GM19238 (cell line): ENCODE results near the gene SHROOM2.
"Not testable (repeated sequence)": the region's sequence is repeated elsewhere in the genome, so short reads cannot be mapped to it uniquely, and the experiment has no call there.

ENCODE experiments used
- DNase-seq: peaks from one replicate; pipeline ENCODE4 v3.0.0; 2011; ENCODE audit warnings: low spot score; ENCODE audit not compliant: insufficient read length

Gene SHROOM2, protein sequence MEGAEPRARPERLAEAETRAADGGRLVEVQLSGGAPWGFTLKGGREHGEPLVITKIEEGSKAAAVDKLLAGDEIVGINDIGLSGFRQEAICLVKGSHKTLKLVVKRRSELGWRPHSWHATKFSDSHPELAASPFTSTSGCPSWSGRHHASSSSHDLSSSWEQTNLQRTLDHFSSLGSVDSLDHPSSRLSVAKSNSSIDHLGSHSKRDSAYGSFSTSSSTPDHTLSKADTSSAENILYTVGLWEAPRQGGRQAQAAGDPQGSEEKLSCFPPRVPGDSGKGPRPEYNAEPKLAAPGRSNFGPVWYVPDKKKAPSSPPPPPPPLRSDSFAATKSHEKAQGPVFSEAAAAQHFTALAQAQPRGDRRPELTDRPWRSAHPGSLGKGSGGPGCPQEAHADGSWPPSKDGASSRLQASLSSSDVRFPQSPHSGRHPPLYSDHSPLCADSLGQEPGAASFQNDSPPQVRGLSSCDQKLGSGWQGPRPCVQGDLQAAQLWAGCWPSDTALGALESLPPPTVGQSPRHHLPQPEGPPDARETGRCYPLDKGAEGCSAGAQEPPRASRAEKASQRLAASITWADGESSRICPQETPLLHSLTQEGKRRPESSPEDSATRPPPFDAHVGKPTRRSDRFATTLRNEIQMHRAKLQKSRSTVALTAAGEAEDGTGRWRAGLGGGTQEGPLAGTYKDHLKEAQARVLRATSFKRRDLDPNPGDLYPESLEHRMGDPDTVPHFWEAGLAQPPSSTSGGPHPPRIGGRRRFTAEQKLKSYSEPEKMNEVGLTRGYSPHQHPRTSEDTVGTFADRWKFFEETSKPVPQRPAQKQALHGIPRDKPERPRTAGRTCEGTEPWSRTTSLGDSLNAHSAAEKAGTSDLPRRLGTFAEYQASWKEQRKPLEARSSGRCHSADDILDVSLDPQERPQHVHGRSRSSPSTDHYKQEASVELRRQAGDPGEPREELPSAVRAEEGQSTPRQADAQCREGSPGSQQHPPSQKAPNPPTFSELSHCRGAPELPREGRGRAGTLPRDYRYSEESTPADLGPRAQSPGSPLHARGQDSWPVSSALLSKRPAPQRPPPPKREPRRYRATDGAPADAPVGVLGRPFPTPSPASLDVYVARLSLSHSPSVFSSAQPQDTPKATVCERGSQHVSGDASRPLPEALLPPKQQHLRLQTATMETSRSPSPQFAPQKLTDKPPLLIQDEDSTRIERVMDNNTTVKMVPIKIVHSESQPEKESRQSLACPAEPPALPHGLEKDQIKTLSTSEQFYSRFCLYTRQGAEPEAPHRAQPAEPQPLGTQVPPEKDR (N-terminal part only)

DNA sequence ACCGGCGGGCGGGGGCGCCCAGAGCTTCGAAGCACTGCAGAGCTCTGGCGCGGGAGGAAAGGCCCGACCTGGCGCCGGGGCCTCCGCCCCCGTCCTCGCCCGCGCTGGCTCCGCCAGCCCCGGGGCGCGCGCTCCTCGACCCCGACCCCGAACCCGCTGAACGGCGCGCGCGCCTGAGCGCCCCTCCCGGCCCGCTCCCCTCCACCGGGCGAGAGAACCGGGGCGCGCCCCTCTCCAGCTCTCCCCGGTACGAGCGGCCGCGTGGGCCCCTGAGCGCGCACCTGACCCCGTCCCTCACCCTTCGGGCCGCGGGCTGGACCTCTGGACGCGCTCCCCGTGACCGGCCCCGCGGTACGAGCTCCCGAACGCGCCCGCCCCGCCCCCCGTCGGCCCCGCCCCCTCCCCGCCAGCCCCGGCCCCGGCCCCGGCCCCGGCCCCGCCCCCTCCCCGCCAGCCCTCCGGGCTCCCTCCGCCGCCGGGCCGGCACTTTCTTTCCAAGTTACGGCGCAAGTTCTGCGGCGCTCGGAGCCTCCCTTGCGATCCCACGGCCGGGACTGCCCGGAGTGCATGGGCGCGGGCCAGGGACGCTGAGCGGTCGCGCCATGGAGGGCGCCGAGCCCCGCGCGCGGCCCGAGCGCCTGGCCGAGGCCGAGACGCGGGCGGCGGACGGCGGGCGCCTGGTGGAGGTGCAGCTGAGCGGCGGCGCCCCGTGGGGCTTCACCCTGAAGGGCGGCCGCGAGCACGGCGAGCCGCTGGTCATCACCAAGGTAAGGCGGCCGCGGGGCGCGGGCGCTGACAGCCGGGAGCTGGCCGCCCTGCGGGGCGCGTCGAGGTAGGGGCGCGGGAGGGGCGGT is at the start of gene SHROOM2:
Gene SHROOM2, plus strand, starts transcription at position 486 of the 854 bp plus-strand sequence. Its CDS starts 117 bp downstream, at position 603.
- no peak for DNase-seq

DNA sequence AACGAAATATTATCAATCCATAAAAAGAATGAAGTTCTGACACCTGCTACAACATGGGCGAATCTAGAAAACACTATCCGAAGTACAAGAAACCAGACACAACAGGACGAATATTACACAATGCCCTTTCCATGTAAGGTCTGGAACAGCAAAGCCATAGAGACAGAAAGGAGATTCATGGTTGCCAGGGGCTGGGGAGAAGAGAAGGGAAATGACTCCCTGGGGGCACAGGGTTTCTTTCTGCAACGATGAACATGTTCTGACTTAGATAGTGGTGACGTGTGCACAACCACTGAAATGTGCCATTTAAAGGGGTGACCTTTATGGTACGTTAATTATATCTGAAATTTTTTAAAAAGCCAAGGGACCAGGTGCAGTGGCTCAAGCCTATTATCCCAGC is 48.9 kb upstream of the SHROOM2 start:
- DNase-seq = no peak

DNA sequence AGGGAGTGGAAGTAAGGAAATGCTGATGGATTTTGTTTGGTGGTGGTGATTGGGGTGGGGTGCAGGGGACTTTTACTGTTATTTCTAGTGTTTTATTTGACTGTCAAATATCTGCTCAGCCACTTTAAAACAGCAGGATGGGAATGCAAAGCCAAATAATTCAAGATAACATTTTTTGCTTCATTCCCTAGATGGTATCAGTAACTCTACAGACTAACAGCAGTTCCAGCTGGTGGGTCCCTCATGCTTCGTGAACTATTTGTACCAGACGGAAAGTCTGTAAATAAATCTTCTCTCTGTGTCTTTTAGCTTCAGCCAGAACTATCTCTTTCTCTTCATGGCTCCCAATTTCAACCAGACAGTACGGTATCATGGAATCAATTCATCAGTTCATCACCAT is 48.1 kb upstream of the SHROOM2 start:
- DNase-seq = no peak

DNA sequence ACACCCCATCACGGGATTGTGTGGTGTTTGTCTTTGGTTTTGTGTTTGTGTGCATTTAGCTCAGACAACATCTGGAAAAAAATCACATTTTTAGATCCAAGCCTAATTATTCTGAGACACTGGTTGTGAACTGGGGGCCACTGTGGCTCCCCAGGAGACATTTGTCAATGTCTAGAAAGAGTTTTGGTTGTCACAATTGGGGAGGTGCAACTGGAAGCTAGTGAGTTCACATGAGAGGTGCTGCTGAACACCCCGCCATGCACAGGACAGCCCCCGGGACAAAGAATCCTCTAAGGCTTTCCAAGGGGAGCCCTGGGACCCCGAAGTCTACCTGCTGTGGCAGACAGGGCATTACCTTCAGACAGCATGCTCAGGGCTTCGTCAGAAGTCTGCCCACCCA is 47.1 kb upstream of the SHROOM2 start:
- DNase-seq = no peak

DNA sequence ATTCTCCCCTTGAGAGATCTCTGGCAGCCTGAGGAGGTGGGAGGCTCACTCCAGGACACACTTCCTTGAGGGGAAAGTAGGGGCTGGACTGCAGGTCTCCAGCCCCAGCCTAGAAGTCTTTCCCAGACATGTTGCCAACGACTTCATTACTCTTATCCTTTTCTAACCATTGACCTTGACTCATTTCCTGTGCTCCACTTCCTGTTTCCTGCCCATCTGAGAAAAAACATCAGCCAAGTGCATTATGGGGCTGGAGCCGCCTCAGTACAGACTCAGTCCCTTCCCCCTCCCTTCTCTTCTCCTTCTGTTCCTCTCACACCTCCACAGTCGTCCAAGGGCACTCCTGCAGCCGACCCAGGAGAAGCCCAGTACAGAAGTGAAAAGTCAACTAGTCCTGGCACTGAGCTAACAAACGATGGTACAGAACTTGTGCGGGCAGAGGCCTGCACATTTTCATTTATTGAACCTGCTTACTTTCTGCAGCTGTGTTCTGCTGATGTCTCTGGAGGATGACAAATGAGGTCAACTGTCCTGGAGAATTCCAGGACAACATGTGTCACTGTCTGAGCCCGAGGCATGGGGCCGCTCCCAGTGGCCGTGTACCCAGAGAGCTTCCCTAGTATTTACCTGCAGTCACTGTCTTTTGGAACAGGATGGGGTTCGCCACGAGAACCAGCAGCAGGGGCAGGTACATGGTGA is 40.7 kb upstream of the SHROOM2 start:
- DNase-seq = no peak

DNA sequence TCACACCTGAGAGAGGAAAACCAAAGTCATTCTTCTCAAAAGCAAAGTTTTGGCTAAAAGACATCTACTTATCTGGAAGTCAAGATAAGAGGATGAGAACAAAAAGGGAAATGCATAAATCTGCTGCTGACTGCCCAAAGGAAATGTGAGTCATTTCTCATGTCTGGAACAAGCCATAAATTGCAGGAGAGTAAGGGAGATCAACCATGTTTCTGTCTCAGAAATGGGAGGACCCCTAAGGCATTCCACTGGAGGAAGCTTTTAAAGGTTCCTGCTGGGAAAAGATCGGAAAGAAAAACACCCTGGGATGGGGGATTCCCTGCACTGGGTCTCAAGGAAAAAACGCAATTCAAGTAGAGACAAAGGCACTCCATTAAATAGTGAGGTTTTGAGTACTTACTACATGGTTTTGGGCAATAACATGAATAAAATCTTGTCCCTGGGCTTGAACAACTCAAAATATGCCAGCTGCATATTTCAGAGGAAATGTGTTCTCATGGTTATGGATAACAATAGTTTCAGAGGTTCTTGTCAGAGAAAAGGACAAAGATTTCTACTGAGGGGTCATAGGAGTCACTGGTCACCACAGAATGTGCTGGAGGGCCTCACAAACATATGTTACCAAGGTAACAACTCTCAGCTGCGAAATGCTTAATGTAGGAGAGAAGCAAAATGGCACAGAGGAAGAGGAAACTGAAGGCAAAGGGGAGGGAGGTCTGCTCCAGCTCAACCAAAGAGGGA is 39.9 kb upstream of the SHROOM2 start:
- no peak for DNase-seq

DNA sequence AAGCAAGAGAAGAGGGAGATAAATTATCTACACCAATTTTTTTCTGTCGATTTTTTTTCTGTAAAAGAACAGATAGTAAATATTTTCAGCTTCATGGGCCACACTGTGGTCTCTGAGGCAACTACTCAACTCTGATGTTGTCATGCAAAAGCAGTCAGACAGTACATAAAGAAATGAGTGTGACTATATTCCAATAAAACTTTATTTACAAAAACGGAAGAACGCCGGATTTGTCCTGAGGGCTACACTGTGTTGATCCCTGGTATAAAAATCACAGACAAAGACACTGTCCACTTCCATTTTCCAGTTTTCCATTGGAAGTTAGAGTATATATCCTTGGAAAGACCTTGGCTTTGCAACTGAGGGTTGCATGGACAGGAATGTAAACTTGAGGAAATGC is 38.6 kb upstream of the SHROOM2 start:
- DNase-seq = no peak

DNA sequence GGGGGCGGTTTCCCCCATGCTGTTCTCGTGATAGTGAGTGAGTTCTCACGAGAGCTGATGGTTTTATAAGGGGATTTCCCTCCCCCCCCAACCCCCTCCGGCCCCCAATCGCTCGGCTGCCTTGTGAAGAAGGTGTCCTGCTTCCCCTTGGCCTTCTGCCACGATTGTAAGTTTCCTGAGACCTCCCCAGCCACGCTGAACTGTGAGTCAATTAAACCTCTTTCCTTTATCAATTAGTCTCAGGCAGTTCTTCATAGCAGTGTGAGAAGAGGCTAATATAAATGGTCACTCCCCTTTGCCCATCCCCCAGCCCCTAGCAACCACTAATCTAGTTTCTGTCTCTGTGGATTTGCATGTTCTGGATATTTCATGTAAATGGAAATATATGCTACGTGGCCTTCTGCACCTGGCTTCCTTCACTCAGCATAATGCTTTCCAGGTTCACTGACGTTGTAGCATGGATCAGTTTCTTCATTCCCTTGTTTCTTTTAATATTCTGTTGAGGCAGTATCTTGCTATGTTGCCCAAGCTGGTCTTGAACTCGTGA is 37.0 kb upstream of the SHROOM2 start:
- no peak for DNase-seq

DNA sequence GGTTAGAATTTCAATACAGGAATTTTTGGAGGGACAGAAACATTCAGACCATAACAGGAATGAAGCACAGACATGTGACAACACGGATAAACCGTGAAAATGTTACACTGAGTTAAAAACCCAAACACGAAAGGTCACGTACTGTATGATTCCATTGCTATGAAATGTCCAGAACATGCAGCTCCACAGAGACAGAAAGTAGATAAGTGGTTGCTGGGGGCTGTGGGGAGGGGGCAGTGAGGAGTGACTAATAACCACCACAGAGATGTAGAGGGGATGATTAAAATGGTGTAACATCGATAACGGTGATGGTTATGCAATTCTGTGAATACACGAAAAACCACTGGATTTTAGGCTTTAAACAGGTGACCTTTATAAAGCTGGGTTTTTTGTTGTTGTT is 28.9 kb upstream of the SHROOM2 start:
- no peak for DNase-seq

DNA sequence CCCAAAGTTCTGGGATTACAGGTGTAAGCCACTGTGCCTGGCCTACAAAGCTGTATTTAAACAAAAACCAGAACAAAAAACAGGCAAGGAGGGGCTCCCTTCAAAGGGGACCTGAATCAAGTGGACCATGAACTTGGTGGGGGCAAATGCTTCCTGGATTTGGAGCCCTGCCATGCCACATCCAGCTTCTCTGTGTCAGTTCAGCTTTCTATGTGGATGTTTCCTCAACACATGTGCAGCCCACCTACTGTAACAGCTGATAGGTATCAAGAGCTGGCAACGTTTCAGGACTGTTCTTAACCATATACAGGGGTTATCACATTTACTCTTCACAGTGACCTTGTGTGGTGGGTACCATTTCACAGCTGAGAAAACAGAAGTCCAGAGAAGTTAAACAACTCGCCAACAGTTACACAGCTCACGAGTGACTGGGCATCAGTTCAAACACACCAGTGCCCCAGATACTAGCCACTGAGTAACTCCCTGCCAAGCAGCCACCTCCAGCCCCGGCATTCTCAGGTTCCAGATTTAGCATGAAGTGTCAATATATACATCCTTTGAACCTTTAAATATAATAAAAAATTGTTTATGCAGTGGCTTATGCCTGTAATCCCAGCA is 28.1 kb upstream of the SHROOM2 start:
- no peak for DNase-seq

DNA sequence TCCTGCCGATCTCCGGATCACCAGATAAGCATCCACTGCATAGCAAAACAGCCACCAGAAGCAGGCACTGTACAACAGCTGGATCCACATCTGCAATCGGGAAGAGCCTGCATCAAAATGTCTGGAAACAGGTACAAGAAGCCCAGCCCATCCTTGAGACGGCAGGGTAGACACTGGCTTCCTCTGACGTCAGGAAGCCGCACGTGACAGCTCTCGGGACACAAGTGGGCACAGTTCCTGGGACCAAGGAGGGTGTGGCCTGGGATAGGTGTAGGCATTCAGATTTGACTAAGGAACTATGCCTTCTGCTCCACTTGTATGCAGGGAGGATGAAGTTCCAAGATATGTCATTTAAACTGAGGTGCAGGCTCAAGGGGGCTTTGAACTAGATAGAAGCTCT is 26.9 kb upstream of the SHROOM2 start:
- DNase-seq = no peak

DNA sequence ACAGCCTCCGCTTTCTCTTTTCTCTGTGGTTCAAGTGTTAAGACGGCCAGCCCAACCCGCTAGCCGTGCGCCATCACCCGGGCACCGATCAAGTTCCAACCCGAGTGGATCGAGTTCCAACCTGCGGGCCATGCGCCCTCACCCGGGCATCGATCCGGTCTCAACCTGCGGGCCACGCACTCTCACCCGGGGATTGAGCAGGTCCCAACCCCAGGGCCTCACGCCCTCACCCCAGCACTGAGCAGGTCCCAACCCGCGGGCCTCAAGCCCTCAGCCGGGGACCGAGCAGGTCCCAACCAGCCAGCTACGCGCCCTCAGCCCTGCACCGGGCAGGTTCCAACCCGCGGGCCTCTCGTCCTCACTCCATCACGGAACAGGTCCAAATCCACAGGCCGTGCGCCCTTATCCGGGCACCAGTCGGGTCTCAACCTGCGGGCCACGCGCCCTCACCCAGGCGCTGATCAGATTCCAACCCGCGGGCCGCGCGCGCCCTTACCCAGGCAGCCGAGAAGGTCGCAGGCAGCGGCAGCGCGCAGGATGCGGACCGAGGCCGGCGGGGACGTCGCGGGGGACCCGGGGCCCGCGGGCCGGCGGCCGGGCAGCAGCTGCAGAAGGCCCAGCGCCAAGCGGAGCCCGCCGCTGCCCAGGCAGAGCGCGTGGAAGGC is 21.0 kb upstream of the SHROOM2 start:
- DNase-seq = no peak

DNA sequence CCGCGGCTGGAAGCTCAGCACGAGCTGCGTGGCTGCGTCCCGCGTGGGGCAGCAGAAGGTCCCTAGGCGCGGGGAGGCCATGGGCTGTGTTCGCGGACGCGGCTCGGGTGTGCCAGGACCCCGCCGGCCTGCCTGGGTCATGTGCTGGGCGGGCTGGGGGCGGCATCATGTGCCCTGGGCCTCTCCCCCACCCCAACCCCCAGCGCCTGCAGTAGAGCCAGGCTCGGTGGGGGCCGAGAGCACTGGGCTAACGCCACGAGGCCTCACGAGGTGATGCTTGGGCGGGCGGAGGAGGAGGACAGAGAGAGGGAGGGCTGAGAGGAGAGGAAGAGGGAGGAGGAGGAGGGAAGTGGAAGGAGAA is 20.5 kb upstream of the SHROOM2 start, which contains the start of gene GPR143:
Gene GPR143, minus strand, starts transcription at position 111 of the 361 bp plus-strand sequence. Its CDS starts 30 bp downstream, at position 81.
- no peak for DNase-seq

DNA sequence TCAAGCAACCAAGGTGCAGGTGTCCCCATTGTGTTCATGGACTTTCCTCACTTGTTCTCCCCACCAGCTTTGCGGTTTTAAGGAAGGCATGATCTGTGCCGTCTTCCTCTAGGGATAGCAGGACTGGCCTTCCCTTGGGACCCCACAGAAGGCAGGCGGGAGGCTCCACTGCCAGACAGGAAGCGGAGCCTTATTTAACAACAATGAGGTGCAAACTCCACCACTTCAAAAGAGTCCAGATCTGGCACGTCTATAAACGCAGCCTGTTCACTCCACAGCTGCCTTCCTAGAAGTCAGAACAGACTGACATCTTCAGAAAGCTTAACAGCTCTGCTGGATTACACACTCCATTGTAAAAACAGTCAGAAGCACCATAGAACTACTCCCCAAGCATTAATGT is 18.9 kb upstream of the SHROOM2 start:
- no peak for DNase-seq

DNA sequence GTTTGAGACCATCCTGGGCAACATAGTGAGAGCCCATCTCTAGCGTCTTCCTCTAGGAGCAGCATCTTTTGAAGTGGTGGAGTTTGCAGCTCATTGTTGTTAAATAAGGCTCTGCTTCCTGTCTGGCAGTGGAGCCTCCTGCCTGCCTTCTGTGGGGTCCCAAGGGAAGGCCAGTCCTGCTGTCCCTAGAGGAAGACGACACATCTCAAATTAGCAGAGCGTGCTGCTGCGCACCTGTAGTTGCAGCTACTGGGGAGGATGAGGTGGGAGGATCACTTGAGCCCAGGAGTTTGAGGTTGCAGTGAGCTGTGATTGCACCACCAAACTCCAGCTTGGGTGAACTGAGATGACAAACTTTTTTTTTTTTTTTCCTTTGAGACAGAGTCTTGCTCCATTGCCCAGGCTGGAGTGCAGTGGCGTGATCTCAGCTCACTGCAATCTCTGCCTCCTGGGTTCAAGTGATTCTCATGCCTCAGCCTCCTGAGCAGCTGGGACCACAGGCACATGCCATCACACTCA is 17.8 kb upstream of the SHROOM2 start:
- not testable (repeated sequence) for DNase-seq

DNA sequence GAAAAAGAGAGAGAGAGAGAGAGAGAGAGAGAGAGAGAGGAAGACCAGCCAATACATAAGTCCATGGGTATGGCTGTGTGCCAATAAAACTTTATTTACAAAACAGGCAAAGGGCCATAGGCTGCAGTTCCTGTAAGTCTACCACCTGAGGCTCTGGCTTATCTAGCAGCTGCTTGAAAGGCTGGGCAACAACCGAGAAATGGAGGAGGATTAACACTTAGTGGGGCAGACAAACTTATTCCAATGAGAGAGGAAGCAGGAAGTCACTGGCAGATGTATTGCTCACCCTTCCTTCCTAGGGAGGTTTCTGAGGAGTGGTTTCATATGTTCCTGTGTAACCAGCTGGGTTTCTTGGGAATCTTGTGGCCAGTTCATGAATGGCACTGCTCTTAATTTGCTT is 15.9 kb upstream of the SHROOM2 start:
- DNase-seq = no peak

DNA sequence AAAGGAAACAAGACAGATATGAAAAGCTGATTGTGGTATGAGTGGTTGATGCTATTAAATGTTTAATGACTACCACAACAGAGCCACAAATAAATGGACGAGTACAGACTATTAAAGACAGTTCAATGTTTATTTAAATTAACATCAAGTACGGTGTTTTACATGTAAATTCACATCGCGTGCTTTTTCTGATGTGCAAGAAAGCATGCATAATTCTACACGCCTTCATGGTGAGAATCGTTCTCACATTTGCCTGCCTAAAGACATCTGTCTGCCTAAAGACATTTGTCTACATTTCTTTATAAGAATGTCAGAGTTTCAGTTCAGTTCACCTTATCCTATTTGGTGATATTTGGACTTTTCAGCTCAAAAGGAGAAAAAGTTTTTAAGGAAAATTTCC is 13.3 kb upstream of the SHROOM2 start:
- no peak for DNase-seq

DNA sequence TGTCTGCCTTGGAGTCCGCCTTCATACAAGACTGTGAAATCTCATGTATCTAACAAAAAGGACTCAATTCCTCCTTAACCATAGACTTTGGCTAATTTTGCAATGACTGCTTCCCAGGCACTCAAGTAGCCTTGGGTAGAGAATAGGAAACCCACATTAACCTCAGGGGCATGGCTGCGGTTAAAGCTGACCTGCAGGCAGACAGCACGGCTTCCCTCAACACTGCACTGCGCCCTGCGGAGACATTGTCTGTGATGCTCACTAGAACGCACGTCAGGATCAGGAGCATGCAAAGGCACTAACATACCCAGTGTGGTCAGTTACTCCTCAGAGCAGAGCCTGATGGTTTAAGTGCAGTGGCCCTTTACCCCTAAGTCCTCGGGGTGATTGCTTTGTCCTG is 10.3 kb upstream of the SHROOM2 start:
- DNase-seq = no peak
